ENCODE results near the gene EPAS1. TPM values are rescaled to one million over a fixed set of nuclear protein-coding genes. Genes with fewer than 3 reads are reported as not detected.

The EPAS1 gene
- total and polyA plus RNA-seq, 2 of the 8 experiments (the other 6 are each of a cell fraction or from before 2014, with no cell fraction given), result 2.0 to 4.9 TPM

- Histone ChIP-seq H3K9ac (replicated peaks in 1 of 4; ENCODE audit: extremely low read depth in 1 of 4, low read depth in 3 of 4, low read length in 3 of 4) (no peak overlapping the region), H2AFZ (ENCODE audit: low read length) (no peak overlapping the region), H3K4ac (replicated peaks; ENCODE audit: insufficient read length, low read depth, low read length) (no peak overlapping the region), H2BK12ac (ENCODE audit: low read depth, low read length) (no peak overlapping the region), H3K27ac (ENCODE audit: low read depth, low read length) (no peak overlapping the region), H4K5ac (ENCODE audit: insufficient read length, low read depth, low read length) (no peak overlapping the region), H3K56ac (replicated peaks; ENCODE audit: insufficient read length, low read depth, low read length) (no peak overlapping the region), H3K14ac (ENCODE audit: insufficient read length) (no peak overlapping the region), H2BK20ac (ENCODE audit: low read length) (no peak overlapping the region), H4K91ac (replicated peaks; ENCODE audit: insufficient read length, low read length) (no peak overlapping the region), H4K20me1 (replicated peaks in 1 of 2; ENCODE audit: control insufficient read depth in 1 of 2, insufficient read depth in 2 of 2, low read length in 2 of 2) (peaks cover 3 to 10% of the 10 kb centered on the region in 2 experiments), H3K23ac (ENCODE audit: insufficient read length) (no peak overlapping the region), H3K36me3 (ENCODE audit: control insufficient read depth in 2 of 4, insufficient read depth in 4 of 4, low read length in 3 of 4) (peaks cover 0 to 2% (median 0%) of the 10 kb centered on the region in 4 experiments; a peak in 1 of 8 replicates), H3K79me1 (ENCODE audit: low read depth, low read length) (no peaks in the 10 kb centered on the region), H4K8ac (ENCODE audit: extremely low read depth, insufficient read depth, low read length) (no peak overlapping the region), H3K4me1 (replicated peaks in 1 of 4; ENCODE audit: control insufficient read depth in 3 of 4, insufficient read depth in 4 of 4, low read length in 3 of 4) (peaks cover 5 to 23% (median 11%) of the 10 kb centered on the region in 4 experiments; a peak in 6 of 7 replicates), H3K18ac (ENCODE audit: extremely low read depth, low read length) (no peak overlapping the region), H3K27me3 (replicated peaks in 1 of 4; ENCODE audit: control insufficient read depth in 3 of 4, extremely low read depth in 1 of 4, insufficient read depth in 3 of 4, low read length in 3 of 4) (peaks cover 24 to 37% (median 32%) of the 10 kb centered on the region in 4 experiments), H2BK5ac (ENCODE audit: low read depth, low read length) (no peak overlapping the region), H3K4me3 (ENCODE audit: extremely low read depth in 1 of 4, insufficient read depth in 2 of 4, low read depth in 3 of 4, low read length in 4 of 4) (no peak overlapping the region), H2AK5ac (ENCODE audit: low read depth, low read length) (no peak overlapping the region), H2BK15ac (ENCODE audit: low read length) (no peak overlapping the region), H2BK120ac (replicated peaks; ENCODE audit: low read depth, low read length) (no peak overlapping the region), H3K79me2 (ENCODE audit: control insufficient read depth in 1 of 2, insufficient read depth in 2 of 2, low read length in 2 of 2) (no peaks in the 10 kb centered on the region), H3K9me3 (ENCODE audit: insufficient read depth in 2 of 2, low read depth in 1 of 2, low read length in 1 of 2) (no peaks in the 10 kb centered on the region), H3K4me2 (ENCODE audit: insufficient read depth in 1 of 2, low read depth in 2 of 2, low read length in 2 of 2) (no peak overlapping the region), H3K23me2 (ENCODE audit: low read depth, low read length) (peaks cover 14% of the 10 kb centered on the region)
- ChIA-PET POLR2A (ENCODE audit: partially characterized antibody) (no interaction called here), CTCF (ENCODE audit: partially characterized antibody) (interaction anchor here (1.0 to 2.3 kb wide), 8 partner anchors 9 to 310 kb away, joined by 3 to 11 read pairs (median 4); no protein-coding TSS in a partner anchor)
- FAIRE-seq (no peak), DNase-seq (ENCODE audit: low read depth in 1 of 2, low spot score in 2 of 2) (no peak)
- 82% methylated on average over 3 of the region's 3 CpGs; no CpG with 5 or more reads in 1 of the 2 experiments for WGBS, 2 experiments (ENCODE audit: extremely low coverage in 1 of 2, insufficient coverage in 1 of 2, insufficient read length in 1 of 2, insufficient replicate concordance in 2 of 2, low coverage in 1 of 2, low lambda C conversion rate in 2 of 2, missing lambda C conversion rate in 1 of 2)
- TF ChIP-seq, protein P1, sequence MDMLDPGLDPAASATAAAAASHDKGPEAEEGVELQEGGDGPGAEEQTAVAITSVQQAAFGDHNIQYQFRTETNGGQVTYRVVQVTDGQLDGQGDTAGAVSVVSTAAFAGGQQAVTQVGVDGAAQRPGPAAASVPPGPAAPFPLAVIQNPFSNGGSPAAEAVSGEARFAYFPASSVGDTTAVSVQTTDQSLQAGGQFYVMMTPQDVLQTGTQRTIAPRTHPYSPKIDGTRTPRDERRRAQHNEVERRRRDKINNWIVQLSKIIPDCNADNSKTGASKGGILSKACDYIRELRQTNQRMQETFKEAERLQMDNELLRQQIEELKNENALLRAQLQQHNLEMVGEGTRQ (IDR thresholded peaks at IDR 0.05; ENCODE audit: low read length), result no peak
- no peak for TF ChIP-seq YY1 (IDR thresholded peaks at IDR 0.05; ENCODE audit: low read depth, low read length)
- no peak for TF ChIP-seq ATF2 (IDR thresholded peaks at IDR 0.05; ENCODE audit: low read length)
- no peak for TF ChIP-seq ASH2L (IDR thresholded peaks at IDR 0.05; ENCODE audit: low read length)
- TF ChIP-seq BRCA1 (IDR thresholded peaks at IDR 0.05; ENCODE audit: low read depth, low read length), result no peak
- TF ChIP-seq TAF7 (optimal IDR thresholded peaks at IDR 0.05; ENCODE audit: borderline replicate concordance, low read depth, low read length), result no peak
- no peak for TF ChIP-seq TBP (IDR thresholded peaks at IDR 0.05; ENCODE audit: low read depth, low read length)
- TF ChIP-seq SP1 (IDR thresholded peaks at IDR 0.05; ENCODE audit: low read depth, low read length), result no peak
Observed at GRCh38 chr2:46303233-46303632, 6.0 kb downstream of the EPAS1 start.
